Memory B cell (primary cell): ENCODE measurements around the gene C2CD4A.
A peak's percentile ranks its signal among the peaks of the same experiment; 100 is the strongest.

Experiments used
- ATAC-seq: fragments of 150-1000 bp; cut with Tn5 transposase; 2 replicates; pipeline ENCODE4 v1.10.0; 2021; ENCODE audit warnings: low read depth, mild to moderate bottlenecking, moderate library complexity
- DNase-seq, 2 donors: peaks; one replicate each; pipeline ENCODE4 v3.0.0; 2022; ENCODE audit warnings: low spot score in 2 of 2
- H3K27ac Mint-ChIP-seq: one replicate; pipeline ENCODE4 v1.8.0; 2022; ENCODE audit warnings: mild to moderate bottlenecking, moderate library complexity, mixed read lengths
- H3K27me3 Mint-ChIP-seq: one replicate; pipeline ENCODE4 v1.8.0; 2022; ENCODE audit warnings: mixed read lengths
- H3K36me3 Mint-ChIP-seq: one replicate; pipeline ENCODE4 v1.8.0; 2022; ENCODE audit warnings: mild to moderate bottlenecking, mixed read lengths
- H3K4me1 Mint-ChIP-seq: one replicate; pipeline ENCODE4 v1.8.0; 2022; ENCODE audit warnings: mixed read lengths
- H3K4me3 Mint-ChIP-seq: one replicate; pipeline ENCODE4 v1.8.0; 2022; ENCODE audit warnings: mild to moderate bottlenecking, moderate library complexity, mixed read lengths
- H3K9me3 Mint-ChIP-seq: one replicate; pipeline ENCODE4 v1.8.0; 2022; ENCODE audit warnings: mixed read lengths

Gene C2CD4A

DNA sequence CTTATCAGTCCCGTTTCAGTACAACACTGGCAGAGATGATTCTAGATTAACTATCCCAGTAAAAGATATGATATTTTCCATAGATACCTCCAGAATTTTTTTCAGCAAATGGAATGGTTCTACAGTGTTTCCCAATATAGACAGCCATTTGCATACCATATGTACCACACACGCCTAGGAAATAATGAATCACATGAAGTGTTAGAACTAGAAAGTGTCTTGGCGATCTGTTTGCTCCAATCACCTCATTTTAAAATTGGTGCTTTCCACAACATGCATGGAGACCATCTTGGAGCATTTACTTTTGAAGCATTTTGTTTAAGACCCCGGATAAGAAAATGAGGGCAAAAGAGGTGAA lies 2.0 kb downstream of the C2CD4A start:
- DNase-seq (no peak), ATAC-seq (no peak)
- Mint-ChIP-seq H3K4me1 (peaks cover 14% of the 10 kb centered on the region), H3K36me3 (no peaks in the 10 kb centered on the region), H3K9me3 (no peaks in the 10 kb centered on the region), H3K27me3 (peaks cover 7% of the 10 kb centered on the region), H3K4me3 (peak overlapping the region; percentile 66), H3K27ac (no peak overlapping the region)

DNA sequence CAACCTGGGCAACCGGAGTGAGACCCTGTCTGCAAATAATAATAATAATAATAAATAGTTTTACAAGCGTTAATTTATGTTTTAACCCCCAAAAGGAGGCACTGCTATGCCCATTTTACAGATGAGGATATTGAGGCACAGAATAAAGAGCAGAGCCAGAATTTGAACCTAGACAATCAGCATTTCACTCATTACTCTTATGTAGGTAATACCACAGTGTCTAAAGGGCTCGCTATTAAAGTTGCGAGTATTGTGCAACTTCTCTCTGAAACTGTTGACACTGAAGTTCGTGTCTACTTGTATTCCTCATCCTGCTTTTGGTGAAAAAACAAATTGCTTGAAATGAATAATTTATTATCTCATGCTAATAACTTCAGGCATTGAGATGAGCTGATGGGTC lies 2.8 kb downstream of the C2CD4A start:
- Mint-ChIP-seq H3K27me3 (peaks cover 9% of the 10 kb centered on the region), H3K9me3 (no peaks in the 10 kb centered on the region), H3K36me3 (no peaks in the 10 kb centered on the region), H3K4me3 (no peak overlapping the region), H3K27ac (no peak overlapping the region), H3K4me1 (peaks cover 14% of the 10 kb centered on the region)
- DNase-seq (no peak), ATAC-seq (no peak)

DNA sequence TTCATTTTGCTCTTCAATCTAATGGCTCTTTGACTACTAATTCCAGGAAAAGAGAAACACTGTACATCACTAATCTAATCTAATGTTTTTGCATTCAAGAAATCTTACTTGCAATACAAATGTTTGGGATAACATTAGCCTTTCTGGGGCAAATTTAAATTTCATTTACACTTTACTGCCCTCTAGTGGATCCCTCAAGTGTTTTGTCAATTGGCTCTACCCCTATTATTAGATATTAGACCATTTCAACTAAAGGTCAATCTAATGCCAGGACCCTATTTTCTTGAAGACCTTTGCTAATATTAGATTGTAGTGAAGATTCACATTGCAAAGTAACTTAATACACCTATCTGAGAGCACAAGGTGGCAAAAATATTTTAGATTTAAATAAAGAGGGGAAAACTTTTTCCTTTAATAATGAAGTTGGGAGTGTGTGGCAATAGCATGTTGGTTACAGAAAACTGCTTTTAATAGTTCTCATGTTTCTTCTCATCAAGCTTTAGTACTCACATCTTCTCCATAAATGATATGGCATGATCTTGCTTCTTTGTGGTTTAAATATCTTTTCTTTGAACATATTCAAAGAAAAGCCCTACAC lies 5.0 kb downstream of the C2CD4A start:
- no peak overlapping the region for H3K4me3 Mint-ChIP-seq
- H3K4me1 Mint-ChIP-seq: peaks cover 9% of the 10 kb centered on the region
- H3K27me3 Mint-ChIP-seq: peaks cover 9% of the 10 kb centered on the region
- H3K27ac Mint-ChIP-seq: no peak overlapping the region
- no peak for ATAC-seq
- no peaks in the 10 kb centered on the region for H3K9me3 Mint-ChIP-seq
- DNase-seq: peak in 1 of 2 donors; percentile 39
- H3K36me3 Mint-ChIP-seq: no peaks in the 10 kb centered on the region

DNA sequence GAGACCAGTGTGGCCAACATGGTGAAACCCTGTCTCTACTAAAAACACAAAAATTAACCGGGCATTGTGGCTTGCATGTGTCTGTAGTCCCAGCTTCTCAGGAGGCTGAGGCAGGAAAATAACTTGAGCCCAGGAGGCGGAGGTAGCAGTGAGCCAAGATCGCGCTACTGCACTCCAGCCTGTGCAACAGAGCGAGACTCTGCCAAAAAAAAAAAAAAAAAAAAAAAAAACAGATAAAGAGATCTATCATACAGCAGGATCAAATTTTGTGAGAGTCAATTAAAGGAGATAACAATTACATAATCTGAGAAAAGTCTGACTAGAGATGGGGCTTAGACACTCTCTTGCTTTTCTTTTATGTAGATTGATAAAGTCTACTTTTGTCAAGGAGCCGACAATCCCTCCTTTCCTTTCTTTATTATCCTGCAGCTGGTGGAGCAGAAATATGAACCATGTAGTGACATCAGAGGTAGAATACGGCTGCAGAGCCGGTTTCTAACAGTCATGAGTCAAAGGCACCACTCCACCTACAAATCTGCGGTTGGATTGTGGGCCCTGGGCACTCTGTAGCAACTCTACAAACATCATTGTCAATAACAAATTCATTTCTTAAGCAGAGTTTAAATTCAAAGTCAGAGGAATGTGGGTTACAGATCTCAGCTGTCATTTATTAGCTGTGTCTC lies 9.0 kb downstream of the C2CD4A start:
- no peak overlapping the region for H3K4me3 Mint-ChIP-seq
- DNase-seq (no peak), ATAC-seq (no peak)
- peaks cover 5% of the 10 kb centered on the region for H3K27me3 Mint-ChIP-seq
- no peaks in the 10 kb centered on the region for H3K4me1 Mint-ChIP-seq
- no peaks in the 10 kb centered on the region for H3K36me3 Mint-ChIP-seq
- H3K9me3 Mint-ChIP-seq: no peaks in the 10 kb centered on the region
- H3K27ac Mint-ChIP-seq: no peak overlapping the region

DNA sequence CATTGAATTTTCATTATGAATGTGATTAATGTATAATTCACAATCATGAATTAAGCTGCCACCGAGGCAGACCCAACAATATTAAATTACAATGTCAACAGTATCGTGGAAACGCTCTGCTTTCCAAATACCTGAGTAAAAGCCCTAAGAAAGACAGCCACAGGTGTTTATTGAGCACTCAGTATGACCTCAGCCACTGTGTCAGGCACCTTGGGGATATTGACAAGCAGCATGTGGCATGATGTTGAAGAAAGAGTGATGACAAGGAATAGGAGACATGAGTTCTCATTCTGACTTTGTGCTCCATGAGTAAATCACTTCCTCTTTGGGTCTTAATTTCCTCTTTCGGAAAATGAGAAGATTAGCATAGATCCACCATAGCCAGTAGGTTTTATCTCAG lies 12.8 kb downstream of the C2CD4A start:
- DNase-seq (no peak), ATAC-seq (no peak)
- H3K27me3 Mint-ChIP-seq: peaks cover 2% of the 10 kb centered on the region
- H3K27ac Mint-ChIP-seq: no peak overlapping the region
- H3K4me3 Mint-ChIP-seq: no peak overlapping the region
- H3K9me3 Mint-ChIP-seq: peaks cover 9% of the 10 kb centered on the region
- H3K36me3 Mint-ChIP-seq: peaks cover 5% of the 10 kb centered on the region
- no peaks in the 10 kb centered on the region for H3K4me1 Mint-ChIP-seq

DNA sequence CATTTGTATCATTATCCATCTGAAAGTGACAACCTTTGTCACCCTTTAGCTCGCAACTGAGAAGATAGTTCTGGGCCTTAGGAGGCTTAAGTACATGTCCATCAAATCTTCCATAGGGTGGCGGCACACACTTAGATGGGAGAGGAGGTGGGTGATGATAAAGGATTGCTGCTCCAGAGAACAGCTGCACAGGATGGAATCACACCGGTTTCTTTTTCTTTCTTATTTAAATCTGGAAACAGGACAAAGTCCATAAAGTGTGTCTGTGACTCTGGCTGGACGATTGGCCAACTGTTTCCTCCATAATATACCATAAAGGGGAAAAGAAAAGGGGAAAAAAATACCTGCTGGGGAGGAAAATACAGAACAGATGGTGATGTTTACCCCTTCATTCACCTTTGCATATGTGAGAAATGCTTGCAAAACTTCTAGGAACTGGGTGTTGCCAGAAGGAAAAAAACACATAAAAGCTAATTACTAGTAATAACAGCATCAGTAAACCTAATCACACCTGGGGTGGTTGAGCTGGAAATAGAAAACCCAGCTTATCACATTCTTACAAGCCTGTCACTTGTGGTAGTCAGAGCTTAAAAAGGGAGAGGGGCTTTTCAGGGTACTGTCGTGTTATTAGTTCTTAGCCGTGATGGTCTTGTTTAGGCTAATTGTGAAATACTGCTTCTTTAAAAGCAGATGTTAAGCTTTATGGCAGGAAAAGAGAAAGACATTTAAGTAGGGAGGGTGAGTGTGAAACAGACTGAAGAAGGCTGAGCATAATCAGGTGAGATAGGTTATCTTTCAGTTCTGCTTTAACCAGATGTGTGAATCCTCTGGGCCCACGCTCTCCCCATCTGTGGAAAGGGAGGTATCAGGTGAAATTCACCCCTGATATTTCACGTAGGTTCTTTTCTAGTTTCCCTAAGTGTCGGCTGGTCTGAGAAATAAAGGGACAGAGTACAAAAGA lies 16.7 kb downstream of the C2CD4A start:
- ATAC-seq (no peak), DNase-seq (no peak)
- Mint-ChIP-seq H3K4me1 (no peaks in the 10 kb centered on the region), H3K9me3 (peaks cover 11% of the 10 kb centered on the region), H3K36me3 (peaks cover 5% of the 10 kb centered on the region), H3K27ac (no peak overlapping the region), H3K27me3 (peaks cover 2% of the 10 kb centered on the region), H3K4me3 (no peak overlapping the region)

DNA sequence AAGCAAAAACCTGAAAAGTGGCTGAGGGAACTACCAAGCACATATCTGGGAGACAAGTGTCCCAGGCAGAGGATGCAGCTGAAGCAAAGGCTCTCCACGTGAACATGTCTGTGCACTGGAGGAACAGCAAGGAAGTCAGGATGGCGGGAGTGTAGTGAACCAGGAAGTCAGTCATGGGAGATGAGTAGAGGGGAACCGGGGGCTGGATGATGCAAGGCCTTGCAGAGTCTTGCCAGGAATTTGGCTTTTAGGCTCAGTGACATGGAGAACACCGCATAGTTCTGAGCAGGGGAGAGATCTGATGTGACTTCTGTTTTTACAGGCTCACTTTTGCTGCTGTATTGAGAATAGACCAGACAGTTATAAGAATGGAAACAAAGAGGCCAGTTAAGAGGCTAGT lies 19.0 kb downstream of the C2CD4A start:
- DNase-seq (no peak), ATAC-seq (no peak)
- Mint-ChIP-seq H3K4me3 (no peak overlapping the region), H3K27me3 (peaks cover 7% of the 10 kb centered on the region), H3K4me1 (no peaks in the 10 kb centered on the region), H3K9me3 (peaks cover 11% of the 10 kb centered on the region), H3K27ac (no peak overlapping the region), H3K36me3 (peaks cover 5% of the 10 kb centered on the region)

DNA sequence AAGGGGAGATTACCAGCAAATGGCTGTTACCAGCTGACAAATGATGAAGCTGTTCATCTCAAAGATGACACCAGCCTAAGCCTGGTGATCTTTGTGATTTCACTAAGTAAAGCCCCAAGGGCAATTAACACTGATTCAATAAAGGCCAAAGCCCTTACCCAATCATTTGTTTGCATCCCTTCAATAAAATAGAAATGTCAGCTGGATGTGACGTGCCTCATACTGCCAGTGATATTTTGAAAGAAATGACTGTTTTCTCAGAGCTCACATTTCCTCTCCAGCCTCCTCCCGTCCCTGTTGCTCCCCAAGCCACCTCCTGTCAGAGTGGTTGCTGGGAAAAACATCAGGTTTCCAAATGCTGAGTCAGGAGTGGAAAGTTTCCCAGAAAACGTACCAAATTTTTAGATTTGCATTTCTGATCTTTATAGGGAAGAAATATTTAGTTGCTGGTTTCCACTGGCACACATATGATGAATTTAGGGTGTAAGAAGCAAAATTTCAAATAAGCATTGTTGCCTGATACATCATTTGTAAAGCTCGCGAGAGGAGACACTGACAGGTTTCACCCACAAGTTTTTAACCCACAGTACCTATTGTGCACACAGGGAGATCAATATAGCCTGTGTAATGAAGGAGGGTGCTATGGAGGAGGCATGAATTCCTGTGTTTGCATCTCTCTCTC lies 21.0 kb downstream of the C2CD4A start:
- H3K36me3 Mint-ChIP-seq: peaks cover 5% of the 10 kb centered on the region
- peaks cover 9% of the 10 kb centered on the region for H3K9me3 Mint-ChIP-seq
- no peak overlapping the region for H3K27ac Mint-ChIP-seq
- H3K4me3 Mint-ChIP-seq: no peak overlapping the region
- H3K4me1 Mint-ChIP-seq: no peaks in the 10 kb centered on the region
- H3K27me3 Mint-ChIP-seq: peaks cover 7% of the 10 kb centered on the region
- DNase-seq (no peak), ATAC-seq (no peak)

DNA sequence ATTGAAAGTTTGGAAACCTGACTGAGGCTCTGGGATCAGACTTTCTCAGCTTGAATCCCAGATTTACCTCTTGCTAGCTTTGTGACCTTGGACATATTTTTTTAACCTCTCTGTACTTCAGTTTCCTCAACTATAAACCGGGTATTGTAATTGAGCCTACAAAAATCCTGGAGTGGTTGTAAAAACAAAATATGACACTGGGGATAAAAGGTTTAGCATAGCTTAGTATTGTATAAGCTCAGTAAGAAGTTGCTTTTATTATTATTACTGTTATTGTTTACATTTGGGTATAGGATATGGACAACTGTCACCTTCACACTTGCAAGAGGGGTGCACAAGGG lies 21.5 kb downstream of the C2CD4A start:
- H3K9me3 Mint-ChIP-seq: peaks cover 8% of the 10 kb centered on the region
- H3K27me3 Mint-ChIP-seq: peaks cover 7% of the 10 kb centered on the region
- no peak overlapping the region for H3K4me3 Mint-ChIP-seq
- H3K4me1 Mint-ChIP-seq: no peaks in the 10 kb centered on the region
- H3K27ac Mint-ChIP-seq: no peak overlapping the region
- DNase-seq (no peak), ATAC-seq (no peak)
- peaks cover 5% of the 10 kb centered on the region for H3K36me3 Mint-ChIP-seq

DNA sequence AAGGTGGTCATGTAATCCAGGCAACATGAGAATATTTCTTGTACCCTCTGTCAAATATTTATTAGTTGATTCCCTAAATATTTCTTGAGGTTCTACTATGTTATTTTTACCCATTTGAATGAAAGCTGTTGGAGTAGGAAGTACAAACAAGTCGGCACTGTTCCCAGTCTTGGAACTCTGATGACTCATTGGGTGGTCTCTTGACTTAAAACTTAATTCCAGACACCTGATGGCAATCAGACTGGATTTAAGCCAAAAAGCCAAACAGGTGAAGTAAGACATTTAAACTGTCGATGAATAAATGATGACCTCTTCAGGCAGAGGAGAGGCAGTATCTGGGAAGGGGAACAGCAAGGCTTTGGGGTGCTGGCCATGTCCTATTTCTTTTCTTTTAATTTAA lies 22.8 kb downstream of the C2CD4A start:
- Mint-ChIP-seq H3K9me3 (peaks cover 1% of the 10 kb centered on the region), H3K4me3 (no peak overlapping the region), H3K36me3 (no peaks in the 10 kb centered on the region), H3K27ac (no peak overlapping the region), H3K4me1 (no peaks in the 10 kb centered on the region), H3K27me3 (peaks cover 7% of the 10 kb centered on the region)
- no peak for DNase-seq
- no peak for ATAC-seq

DNA sequence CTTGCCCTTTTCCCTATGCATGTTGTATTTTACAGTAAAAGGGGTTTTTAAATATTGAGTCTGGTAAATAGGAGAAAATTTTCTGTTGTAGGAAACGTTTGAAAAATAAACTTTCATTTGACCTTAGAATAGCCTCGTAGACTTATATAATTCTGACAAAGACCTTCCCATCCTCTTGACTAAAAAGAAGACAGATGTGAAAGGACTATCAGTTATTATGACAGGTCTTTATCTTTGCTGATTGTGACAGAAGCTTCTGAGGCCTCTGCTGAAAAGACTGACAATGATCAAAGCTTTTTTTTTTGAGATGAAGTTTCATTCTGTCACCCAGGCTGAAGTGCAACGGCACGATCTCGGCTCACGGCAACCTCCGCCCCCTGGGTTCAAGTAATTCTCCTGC lies 24.2 kb downstream of the C2CD4A start:
- DNase-seq (no peak), ATAC-seq (no peak)
- H3K27me3 Mint-ChIP-seq: peaks cover 7% of the 10 kb centered on the region
- H3K9me3 Mint-ChIP-seq: no peaks in the 10 kb centered on the region
- no peak overlapping the region for H3K4me3 Mint-ChIP-seq
- H3K36me3 Mint-ChIP-seq: no peaks in the 10 kb centered on the region
- H3K4me1 Mint-ChIP-seq: no peaks in the 10 kb centered on the region
- no peak overlapping the region for H3K27ac Mint-ChIP-seq

DNA sequence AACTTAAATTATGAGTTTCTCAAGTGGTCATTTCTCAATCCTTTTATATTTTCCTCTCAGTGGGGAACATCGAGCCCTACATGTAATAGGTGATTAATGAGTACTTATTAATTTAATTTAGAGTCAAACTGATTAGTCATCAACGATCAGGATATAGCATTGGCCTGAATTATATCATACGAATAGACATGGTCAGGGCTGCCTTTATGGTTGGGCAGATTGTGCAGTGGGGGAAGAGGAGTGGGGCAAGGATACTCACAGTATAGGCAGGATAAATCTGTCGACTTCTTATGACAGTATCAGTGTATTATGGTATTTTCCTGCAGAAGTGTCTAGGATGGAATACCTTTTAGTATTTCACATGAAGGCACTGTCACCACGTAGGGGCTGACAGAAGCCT lies 27.0 kb downstream of the C2CD4A start:
- DNase-seq (no peak), ATAC-seq (no peak)
- H3K9me3 Mint-ChIP-seq: no peaks in the 10 kb centered on the region
- no peak overlapping the region for H3K27ac Mint-ChIP-seq
- no peak overlapping the region for H3K4me3 Mint-ChIP-seq
- H3K27me3 Mint-ChIP-seq: peaks cover 7% of the 10 kb centered on the region
- H3K4me1 Mint-ChIP-seq: no peaks in the 10 kb centered on the region
- no peaks in the 10 kb centered on the region for H3K36me3 Mint-ChIP-seq

DNA sequence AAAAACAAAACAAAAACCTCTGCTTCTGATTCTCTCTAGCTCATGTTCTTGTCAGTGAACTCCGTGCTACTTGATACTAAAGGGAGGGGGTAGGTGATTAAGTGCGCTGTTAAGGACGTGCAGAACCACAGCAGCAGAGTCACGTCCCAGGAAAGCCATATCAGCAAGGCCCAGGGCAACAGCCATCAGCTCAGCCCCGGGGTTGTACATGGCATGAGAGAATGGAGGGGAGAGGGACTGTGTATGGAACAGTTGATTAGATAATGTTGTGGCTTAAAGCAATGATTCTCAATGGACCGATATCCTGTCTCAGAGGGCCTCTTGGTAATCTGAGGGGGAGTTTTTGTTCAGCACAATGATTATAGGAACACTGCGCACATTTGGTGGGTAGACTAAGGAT lies 27.6 kb downstream of the C2CD4A start:
- no peaks in the 10 kb centered on the region for H3K4me1 Mint-ChIP-seq
- no peak for ATAC-seq

DNA sequence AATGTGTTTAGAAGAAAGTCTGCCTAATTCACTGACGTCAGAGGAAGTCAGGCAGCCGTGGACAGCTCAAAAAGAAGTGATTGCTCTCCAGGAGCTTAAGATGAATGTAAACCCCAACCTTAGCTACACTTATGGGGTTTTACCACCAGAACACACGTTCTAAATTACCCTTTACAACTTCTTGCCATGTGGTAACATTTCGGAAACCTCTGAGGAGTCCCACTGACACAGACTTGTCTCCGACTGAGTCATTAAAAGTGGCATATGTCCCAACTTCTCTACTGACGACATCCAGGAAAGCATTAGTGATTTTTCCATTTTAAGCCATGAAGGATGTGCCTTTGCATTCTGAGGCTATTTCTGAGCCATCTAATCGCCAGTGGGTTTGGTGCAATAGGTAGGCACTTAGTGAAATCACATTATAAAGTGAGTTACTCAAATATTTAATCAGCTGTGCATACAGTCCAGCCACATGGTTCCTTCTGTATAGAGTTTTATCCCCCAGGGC lies 32.4 kb downstream of the C2CD4A start:
- Mint-ChIP-seq H3K36me3 (no peaks in the 10 kb centered on the region), H3K4me1 (no peaks in the 10 kb centered on the region), H3K9me3 (no peaks in the 10 kb centered on the region), H3K4me3 (no peak overlapping the region), H3K27ac (no peak overlapping the region), H3K27me3 (peaks cover 9% of the 10 kb centered on the region)
- DNase-seq: no peak
- ATAC-seq: no peak

More for the DNA sequence above, 27.6 kb downstream of the C2CD4A start:
- no peak for DNase-seq
- H3K9me3 Mint-ChIP-seq: no peaks in the 10 kb centered on the region
- peaks cover 9% of the 10 kb centered on the region for H3K27me3 Mint-ChIP-seq
- no peak overlapping the region for H3K27ac Mint-ChIP-seq
- H3K4me3 Mint-ChIP-seq: no peak overlapping the region
- no peaks in the 10 kb centered on the region for H3K36me3 Mint-ChIP-seq
